GM19240 (cell line): ENCODE results near the gene SLC5A9.

Source experiments
- DNase-seq: peaks from one replicate; pipeline ENCODE4 v3.0.0; 2011; ENCODE audit warnings: low spot score; ENCODE audit not compliant: insufficient read length

The SLC5A9 gene

GRCh38 chr1:48222501-48223242, at the start of gene SLC5A9:
SLC5A9 (plus strand) TSS chr1:48222716; CDS start chr1:48222737, 21 bp downstream.
- no peak for DNase-seq

DNA sequence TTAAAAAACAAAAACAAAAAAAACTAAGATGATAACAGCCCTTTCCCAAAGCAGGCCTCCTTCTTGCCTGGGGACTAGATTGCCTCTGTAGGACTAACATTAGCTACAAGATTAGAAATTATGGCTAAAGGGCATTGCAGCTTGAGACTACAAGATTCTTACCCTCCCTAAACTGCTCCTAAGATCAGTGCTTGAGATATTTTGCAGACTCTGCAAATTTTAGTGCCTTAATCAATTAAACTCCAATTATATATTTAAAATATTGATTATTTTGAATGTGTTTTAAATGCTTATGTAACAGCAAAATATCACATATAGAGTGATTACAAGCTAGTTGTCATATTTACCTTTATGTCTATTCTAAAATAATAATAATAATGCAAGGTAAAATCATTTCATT, 47.4 kb upstream of the SLC5A9 start:
- DNase-seq = no peak

- DNase-seq = no peak
These were observed 45.3 kb upstream of the SLC5A9 start for GRCh38 chr1:48177257-48177656.

DNA sequence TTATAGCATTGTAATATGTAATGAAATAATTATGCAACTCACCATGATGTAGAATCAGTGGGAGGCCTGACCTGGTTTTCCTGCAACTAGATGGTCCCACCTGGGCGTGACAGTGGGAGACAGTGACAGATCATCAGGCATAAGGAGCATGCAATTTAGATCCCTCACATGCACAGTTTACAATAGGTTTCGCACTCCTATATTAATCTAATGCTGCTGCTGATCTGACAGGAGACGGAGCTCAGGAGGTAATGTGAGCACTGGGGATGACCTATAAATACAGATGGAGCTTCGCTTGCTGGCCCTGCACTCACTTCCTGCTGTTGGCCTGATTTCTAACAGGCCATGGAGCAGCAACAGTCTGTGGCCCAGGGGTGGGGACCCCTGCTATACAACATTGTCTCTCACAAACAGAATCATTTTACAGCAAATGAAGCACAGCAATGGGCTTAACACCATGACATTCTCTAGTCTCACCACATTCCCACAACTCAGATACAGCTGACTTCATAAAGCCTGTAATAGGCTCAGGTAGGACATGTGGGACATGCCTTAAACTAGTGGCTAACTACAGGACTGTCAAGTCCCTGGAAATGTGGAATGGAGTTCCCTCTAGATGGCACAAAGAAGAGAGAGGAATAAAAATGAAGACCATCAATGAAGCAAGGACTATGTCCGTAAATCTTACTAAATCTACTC, 40.7 kb upstream of the SLC5A9 start:
- no peak for DNase-seq

DNA sequence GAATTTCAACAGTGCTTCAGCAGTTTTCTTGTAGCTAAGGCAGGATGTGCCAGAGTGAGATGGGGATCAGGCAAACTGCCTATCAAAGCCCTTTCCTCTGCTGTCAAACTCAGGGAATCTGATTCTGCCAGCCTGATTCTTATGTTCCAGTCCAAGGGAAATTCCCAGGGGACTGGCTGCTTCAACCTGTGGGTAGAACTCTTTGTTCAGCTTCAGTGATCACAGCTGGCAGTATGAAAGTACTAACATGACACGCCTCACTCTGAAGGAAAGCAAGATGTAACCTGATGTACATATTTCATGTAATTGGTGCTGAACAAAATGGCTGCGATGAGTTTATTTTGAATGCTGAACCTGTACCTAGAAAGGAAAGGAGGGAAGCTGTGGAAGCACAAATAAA, 40.1 kb upstream of the SLC5A9 start:
- no peak for DNase-seq

DNA sequence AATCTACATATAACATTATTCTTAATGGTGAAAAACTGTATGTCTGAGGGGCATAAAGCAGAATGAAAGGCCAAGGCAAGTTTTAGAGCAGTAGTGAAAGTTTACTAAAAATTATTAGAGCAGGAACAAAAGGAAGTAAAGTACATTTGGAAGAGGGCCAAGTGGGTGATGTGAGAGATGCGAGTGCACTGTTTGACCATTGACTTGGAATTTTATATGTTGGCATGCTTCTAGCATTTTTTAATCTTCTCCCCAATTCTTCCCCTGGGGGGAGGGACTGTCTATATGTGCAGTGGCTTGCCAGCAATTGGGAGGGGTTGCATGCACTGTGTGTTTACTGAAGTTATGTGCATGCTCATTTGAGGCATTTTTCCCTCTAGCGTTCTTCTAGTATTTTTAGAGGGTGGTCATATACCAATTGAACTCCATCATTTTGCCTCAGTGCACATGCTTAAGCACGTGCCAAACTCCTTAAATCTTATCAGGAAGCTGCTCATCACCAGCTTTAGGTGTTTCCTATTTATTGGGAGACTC, 36.1 kb upstream of the SLC5A9 start:
- no peak for DNase-seq

DNA sequence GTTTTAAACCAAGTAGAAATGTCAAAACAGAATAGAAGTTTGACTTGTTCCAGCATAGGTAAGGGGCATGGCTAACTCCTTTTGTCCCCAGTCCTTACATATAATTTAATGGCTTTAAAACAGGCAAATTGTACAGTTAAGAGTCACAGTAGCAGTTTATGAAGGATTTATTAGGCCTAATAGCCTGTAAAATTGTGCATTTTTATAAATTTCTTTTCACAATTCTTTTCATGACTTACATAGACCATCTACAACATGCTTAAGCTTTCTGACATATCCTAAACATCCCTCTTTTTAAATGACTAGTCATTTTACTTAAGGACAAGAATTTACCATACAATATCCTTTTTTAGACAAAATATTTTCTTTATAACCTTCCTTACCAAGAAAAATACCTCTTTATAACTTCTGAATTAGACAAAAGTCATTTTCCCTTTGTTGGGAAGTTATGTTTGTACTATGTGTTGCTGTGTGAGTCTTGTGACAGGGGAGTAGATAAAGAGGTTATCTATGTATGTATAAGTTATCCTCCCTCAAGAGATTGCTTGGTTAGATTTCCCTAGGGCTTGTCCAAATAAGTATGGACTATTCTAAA, 34.5 kb upstream of the SLC5A9 start:
- no peak for DNase-seq

GRCh38 chr1:48190881-48191280, 31.6 kb upstream of the SLC5A9 start:
- no peak for DNase-seq

- no peak for DNase-seq
These were observed 27.7 kb upstream of the SLC5A9 start for GRCh38 chr1:48194801-48195200.

GRCh38 chr1:48196237-48196636, 26.3 kb upstream of the SLC5A9 start:
- no peak for DNase-seq

DNA sequence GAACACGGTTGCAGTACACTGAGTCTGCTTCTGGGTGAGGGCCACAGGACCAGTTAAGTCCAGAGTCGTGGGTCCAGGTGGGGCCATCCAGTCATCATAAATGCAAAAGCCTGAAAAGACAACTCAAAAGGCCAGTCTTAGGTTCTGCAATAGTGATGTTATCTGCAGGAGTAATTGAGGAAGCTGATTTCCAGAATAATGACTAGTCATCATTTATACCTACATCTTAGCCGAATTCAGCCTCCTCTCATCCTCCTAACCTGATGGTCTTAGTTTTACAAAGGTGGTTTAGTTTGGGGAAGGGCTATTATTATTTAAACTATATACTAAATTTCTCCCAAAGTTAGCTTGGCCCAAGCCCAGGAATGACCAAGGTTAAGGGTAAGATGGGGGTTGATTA, 23.5 kb upstream of the SLC5A9 start:
- DNase-seq = no peak

DNA sequence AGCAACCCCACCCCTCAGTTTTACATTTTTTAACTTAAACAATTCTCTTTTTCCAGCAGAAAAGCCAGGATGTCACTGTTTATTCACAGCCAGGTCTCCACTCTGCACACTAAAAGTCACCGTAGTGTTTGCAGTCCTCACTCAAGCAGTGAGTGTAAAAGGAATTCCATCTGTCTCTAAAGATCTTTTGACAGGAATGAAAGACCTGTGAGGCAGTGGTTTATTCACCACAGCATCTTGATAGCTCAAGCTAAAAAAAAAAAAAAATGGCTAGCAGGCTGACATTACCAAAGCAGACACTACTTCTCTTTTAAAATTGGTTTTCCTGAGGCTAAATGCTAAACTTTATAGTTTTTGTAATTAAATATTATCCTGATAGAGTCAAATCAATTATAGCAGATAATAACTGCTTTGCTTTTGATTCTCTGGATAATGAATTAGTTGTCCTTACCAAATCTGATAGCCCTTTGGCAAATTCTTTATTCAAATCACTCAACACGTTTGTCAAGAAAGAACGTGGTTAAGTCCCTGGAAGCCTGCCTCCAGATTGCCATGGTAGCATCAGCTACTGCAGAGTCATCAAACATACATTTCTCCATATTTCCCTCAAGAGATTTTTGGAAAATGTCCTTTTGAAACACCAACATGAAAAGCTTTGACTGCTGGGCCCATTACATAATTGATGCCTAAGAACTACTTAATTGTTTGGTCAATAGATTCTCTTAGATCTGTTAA, 22.2 kb upstream of the SLC5A9 start:
- no peak for DNase-seq

DNA sequence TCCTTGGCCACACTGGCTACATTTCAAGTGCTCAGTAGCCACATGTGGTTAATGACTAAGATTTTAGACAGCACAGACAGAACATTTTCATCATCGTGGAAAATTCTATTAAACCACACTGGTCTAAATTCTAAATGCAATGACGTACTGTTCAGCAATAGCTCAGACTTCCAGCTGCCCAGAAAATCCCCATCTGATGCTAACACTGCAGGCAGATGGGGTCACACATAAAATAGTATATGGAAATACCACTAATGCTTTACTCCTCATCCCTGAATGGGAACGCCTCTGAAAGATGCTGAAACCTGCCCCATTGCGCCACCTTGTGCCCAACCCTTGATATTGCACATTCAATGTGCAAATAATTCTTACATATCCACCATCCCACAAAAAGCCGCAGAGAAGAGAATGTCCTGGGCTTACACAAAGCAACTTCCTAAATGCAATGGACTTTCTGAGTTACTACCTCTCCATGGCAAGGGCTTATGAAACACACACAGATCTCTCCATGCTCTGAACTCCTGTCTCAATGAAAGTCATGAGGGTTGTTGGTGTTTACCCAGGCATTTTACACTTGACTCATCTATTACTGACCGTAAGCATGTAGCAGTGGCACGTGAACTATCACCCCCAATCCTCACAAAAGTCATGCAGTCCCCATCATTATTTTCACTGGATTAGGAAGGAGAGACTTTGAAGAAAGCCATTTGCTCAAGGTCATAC, 20.3 kb upstream of the SLC5A9 start:
- DNase-seq = peak; percentile 40

DNA sequence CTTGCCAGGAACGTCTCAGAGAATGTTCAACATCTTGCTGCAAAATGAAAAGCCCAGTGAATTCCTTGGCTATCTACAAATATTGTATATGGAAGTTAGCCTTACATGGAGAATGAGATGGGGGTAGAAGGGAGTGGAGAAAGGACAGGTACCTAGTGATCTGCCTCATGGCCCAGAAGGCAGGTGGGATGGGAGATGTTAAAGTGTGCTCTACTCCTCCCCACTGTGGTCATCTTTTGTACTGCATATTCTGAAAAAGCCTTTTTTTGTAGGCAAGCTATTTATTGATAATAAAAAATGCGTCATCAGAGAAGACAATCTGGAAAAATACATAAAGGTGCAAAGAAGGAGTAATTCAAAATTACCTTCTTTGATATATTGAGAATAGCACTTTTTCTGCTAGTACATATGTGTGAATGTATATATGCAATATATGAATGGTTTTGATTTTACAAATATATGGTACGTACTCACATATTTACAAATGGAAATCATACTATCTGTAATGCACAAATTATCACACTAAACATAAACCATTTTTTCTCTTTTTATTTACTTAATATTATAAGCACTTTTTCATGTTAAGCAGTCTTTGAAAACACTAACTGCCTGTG, 19.1 kb upstream of the SLC5A9 start:
- DNase-seq = peak; percentile 19

- no peak for DNase-seq
These were observed 17.0 kb upstream of the SLC5A9 start for GRCh38 chr1:48205522-48205921.

- no peak for DNase-seq
These were observed 16.1 kb upstream of the SLC5A9 start for GRCh38 chr1:48206371-48206770.

GRCh38 chr1:48207131-48207530, 15.4 kb upstream of the SLC5A9 start:
- no peak for DNase-seq

DNA sequence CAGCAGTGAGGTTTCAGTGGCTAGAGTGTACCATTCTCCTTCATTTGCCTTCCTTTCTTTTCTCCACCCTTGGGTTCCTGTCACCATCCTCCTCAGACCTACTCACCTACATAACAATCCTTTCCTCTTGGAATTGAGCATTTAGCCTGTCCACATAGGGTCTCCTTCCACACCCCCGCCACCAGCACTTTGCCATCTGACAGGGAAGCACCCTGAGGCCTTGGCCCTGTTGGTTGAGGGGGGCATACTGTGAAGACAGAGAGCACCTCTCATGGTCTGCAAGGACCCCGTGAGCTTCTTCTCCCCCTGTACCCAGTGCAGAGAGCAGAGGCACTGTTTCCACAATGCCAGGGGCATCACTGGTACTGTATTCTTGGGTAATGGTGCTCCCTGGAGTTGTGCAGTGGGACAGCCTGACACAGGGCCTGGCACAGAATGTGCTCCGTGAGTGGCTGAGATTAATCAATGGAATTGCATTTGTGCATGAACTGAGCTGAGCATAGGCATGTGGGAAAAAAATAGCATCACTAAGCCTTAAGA, 14.9 kb upstream of the SLC5A9 start:
- DNase-seq = no peak

DNA sequence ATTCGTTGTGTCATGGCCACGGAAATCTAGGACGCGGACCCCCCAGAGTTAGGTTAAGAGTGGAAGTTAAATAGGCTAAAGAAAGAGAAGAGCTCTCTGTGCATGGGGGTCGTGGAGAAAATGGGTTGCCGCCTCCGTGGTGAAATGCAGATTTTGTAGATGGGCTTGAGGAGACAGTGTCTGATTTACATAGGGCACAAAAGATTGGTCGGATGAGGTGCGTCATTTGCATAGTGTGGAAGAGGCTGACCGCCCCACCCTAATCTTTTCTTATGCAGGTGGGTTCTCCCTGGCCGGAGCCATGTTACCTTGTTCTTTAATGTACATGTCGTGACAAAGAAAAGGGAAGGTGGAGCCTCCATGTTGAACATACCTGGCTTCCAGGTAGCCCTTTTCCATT, 14.3 kb upstream of the SLC5A9 start:
- DNase-seq = no peak

DNA sequence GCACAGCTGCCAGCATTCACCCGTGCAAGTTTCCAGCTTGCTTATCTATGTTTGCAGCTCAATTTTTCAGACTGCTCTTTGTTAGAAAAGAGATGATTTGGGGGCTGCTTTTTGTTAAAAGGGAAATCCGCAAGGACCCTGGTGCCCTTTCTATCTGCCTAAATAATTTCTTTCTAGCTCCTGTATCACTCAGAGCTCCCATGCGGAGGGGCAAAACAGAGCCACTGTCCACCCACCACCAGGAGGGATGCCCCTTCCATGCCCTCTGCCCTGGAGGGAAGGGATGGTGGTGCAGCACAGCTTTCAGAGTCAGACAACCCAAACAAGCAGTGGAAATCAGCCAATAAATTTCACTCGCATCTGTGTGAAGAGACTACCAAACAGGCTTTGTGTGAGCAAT, 13.9 kb upstream of the SLC5A9 start:
- DNase-seq = no peak
